SK-N-SH treated with all-trans-retinoic acid at 6 μM for 48 hours (cell line): ENCODE data around the gene MUSTN1.

Source experiments
- CREB5 ChIP-seq: fragments of 250-450 bp; sonication (Bioruptor Pico); IDR thresholded peaks from 2 replicates; pipeline ENCODE4 v1.5.1; 2020; ENCODE audit warnings: low read depth, mild to moderate bottlenecking, moderate library complexity
- ESRRG ChIP-seq: fragments of 250-450 bp; sonication (Bioruptor Pico); IDR thresholded peaks from 2 replicates; pipeline ENCODE4 v1.6.1; 2021; ENCODE audit warnings: mild to moderate bottlenecking
- ISL1 ChIP-seq: fragments of 250-450 bp; sonication (Bioruptor Pico); IDR thresholded peaks from 2 replicates; pipeline ENCODE4 v2.1.2; 2022; ENCODE audit warnings: mild to moderate bottlenecking, moderate library complexity
- OSR1 ChIP-seq: fragments of 250-450 bp; sonication (Bioruptor Pico); IDR thresholded peaks from 2 replicates; pipeline ENCODE4 v1.8.0; 2022; ENCODE audit warnings: moderate library complexity, mild to moderate bottlenecking, inconsistent platforms
- PPARA ChIP-seq: fragments of 250-450 bp; sonication (Bioruptor Pico); IDR thresholded peaks from 2 replicates; pipeline ENCODE4 v1.5.0; 2020; ENCODE audit warnings: mild to moderate bottlenecking, borderline replicate concordance
- RARB ChIP-seq: fragments of 250-450 bp; sonication (Bioruptor Pico); IDR thresholded peaks from 2 replicates; pipeline ENCODE4 v1.8.0; 2021; ENCODE audit warnings: mild to moderate bottlenecking, moderate library complexity
- SNAI2 ChIP-seq: fragments of 250-450 bp; sonication (Bioruptor Pico); IDR thresholded peaks from 2 replicates; pipeline ENCODE4 v1.5.0; 2020; ENCODE audit warnings: mild to moderate bottlenecking, moderate library complexity
- ZC3H10 ChIP-seq: fragments of 250-450 bp; sonication (Bioruptor Pico); IDR thresholded peaks from 2 replicates; pipeline ENCODE4 v1.5.1; 2021; ENCODE audit warnings: mild to moderate bottlenecking, moderate library complexity
- ZFP3 ChIP-seq: fragments of 250-450 bp; sonication (Bioruptor Pico); IDR thresholded peaks from 2 replicates; pipeline ENCODE4 v1.5.0; 2020; ENCODE audit warnings: mild to moderate bottlenecking, moderate library complexity
- ZFP30 ChIP-seq: fragments of 450-650 bp; formaldehyde crosslinking; IDR thresholded peaks from 2 replicates; pipeline ENCODE4 v1.5.0; 2022; ENCODE audit warnings: mild to moderate bottlenecking, moderate library complexity
- ZNF8 ChIP-seq: fragments of 450-650 bp; formaldehyde crosslinking; IDR thresholded peaks from 2 replicates; pipeline ENCODE4 v1.5.0; 2020; ENCODE audit warnings: mild to moderate bottlenecking, moderate library complexity
- TF ChIP-seq, protein P1 (sequence below): fragments of 250-450 bp; sonication (Bioruptor Pico); IDR thresholded peaks from 2 replicates; pipeline ENCODE4 v1.8.0; 2020; ENCODE audit warnings: mild to moderate bottlenecking, moderate library complexity, borderline replicate concordance

GRCh38 chr3:52860424-52860768 is 25.6 kb upstream of the MUSTN1 start:
- TF ChIP-seq PPARA (CRISPR knock-in tag) (no peak), ZFP3 (CRISPR knock-in tag) (no peak), ZFP30 (CRISPR knock-in tag) (no peak), SNAI2 (CRISPR knock-in tag) (no peak), RARB (CRISPR knock-in tag) (no peak), OSR1 (CRISPR knock-in tag) (no peak), ISL1 (CRISPR knock-in tag) (no peak), ZC3H10 (CRISPR knock-in tag) (no peak), ESRRG (no peak), CREB5 (CRISPR knock-in tag) (no peak), ZNF8 (CRISPR knock-in tag) (no peak)
- TF ChIP-seq, protein P1, sequence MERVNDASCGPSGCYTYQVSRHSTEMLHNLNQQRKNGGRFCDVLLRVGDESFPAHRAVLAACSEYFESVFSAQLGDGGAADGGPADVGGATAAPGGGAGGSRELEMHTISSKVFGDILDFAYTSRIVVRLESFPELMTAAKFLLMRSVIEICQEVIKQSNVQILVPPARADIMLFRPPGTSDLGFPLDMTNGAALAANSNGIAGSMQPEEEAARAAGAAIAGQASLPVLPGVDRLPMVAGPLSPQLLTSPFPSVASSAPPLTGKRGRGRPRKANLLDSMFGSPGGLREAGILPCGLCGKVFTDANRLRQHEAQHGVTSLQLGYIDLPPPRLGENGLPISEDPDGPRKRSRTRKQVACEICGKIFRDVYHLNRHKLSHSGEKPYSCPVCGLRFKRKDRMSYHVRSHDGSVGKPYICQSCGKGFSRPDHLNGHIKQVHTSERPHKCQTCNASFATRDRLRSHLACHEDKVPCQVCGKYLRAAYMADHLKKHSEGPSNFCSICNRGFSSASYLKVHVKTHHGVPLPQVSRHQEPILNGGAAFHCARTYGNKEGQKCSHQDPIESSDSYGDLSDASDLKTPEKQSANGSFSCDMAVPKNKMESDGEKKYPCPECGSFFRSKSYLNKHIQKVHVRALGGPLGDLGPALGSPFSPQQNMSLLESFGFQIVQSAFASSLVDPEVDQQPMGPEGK, result no peak
